Measurements from ENCODE around the gene GAP43. TPM values are rescaled to one million over a fixed set of nuclear protein-coding genes. Genes with fewer than 3 reads are reported as not detected.

The GAP43 gene
- total RNA-seq, 2 donors from 2014 or later, result 2.8 to 6.1 TPM

GRCh38 chr3:115660646-115661337, 37.5 kb downstream of the GAP43 start:
- H3K4me3 ChIP-seq, result no peak overlapping the region
- no peaks in the 10 kb centered on the region for H3K36me3 ChIP-seq
- no peaks in the 10 kb centered on the region for H3K27me3 ChIP-seq (replicated peaks; ENCODE audit: insufficient read depth)
- peaks cover 6 to 25% of the 10 kb centered on the region in 2 donors for H3K4me1 ChIP-seq (ENCODE audit: control insufficient read depth in 1 of 2, low read depth in 2 of 2)
- DNase-seq (ENCODE audit: low spot score) (no peak), ATAC-seq (ENCODE audit: insufficient number of reproducible peaks, low FRiP score, low read depth) (no peak)
- TF ChIP-seq CTCF (IDR thresholded peaks at IDR 0.05), result no peak
- peak overlapping the region in 1 of 2 donors; percentile 89 for H3K27ac ChIP-seq
- no peaks in the 10 kb centered on the region for H3K9me3 ChIP-seq

GRCh38 chr3:115662356-115662755, 39.0 kb downstream of the GAP43 start:
- H3K27ac ChIP-seq, result no peak overlapping the region
- ATAC-seq (ENCODE audit: insufficient number of reproducible peaks, low FRiP score, low read depth) (no peak), DNase-seq (ENCODE audit: low spot score) (no peak)
- H3K27me3 ChIP-seq (replicated peaks; ENCODE audit: insufficient read depth), result no peaks in the 10 kb centered on the region
- H3K36me3 ChIP-seq, result no peaks in the 10 kb centered on the region
- H3K4me1 ChIP-seq (ENCODE audit: control insufficient read depth in 1 of 2, low read depth in 2 of 2), result peaks cover 11 to 33% of the 10 kb centered on the region in 2 donors
- H3K9me3 ChIP-seq, result no peaks in the 10 kb centered on the region
- TF ChIP-seq CTCF (IDR thresholded peaks at IDR 0.05), result no peak
- no peak overlapping the region for H3K4me3 ChIP-seq

GRCh38 chr3:115663414-115663813, 40.1 kb downstream of the GAP43 start:
- Histone ChIP-seq H3K4me1 (ENCODE audit: control insufficient read depth in 1 of 2, low read depth in 2 of 2) (peaks cover 15 to 33% of the 10 kb centered on the region in 2 donors), H3K36me3 (no peaks in the 10 kb centered on the region), H3K27me3 (replicated peaks; ENCODE audit: insufficient read depth) (no peaks in the 10 kb centered on the region), H3K27ac (no peak overlapping the region), H3K4me3 (no peak overlapping the region), H3K9me3 (no peaks in the 10 kb centered on the region)
- no peak for TF ChIP-seq CTCF (IDR thresholded peaks at IDR 0.05)
- no peak for ATAC-seq (ENCODE audit: insufficient number of reproducible peaks, low FRiP score, low read depth)
- no peak for DNase-seq (ENCODE audit: low spot score)

GRCh38 chr3:115666081-115666480, 42.8 kb downstream of the GAP43 start:
- no peaks in the 10 kb centered on the region for H3K36me3 ChIP-seq
- peaks cover 9 to 20% of the 10 kb centered on the region in 2 donors for H3K4me1 ChIP-seq (ENCODE audit: control insufficient read depth in 1 of 2, low read depth in 2 of 2)
- no peaks in the 10 kb centered on the region for H3K9me3 ChIP-seq
- ATAC-seq (ENCODE audit: insufficient number of reproducible peaks, low FRiP score, low read depth), result no peak
- TF ChIP-seq CTCF (IDR thresholded peaks at IDR 0.05), result no peak
- H3K27ac ChIP-seq, result no peak overlapping the region
- H3K27me3 ChIP-seq (replicated peaks; ENCODE audit: insufficient read depth), result no peaks in the 10 kb centered on the region
- no peak for DNase-seq (ENCODE audit: low spot score)
- H3K4me3 ChIP-seq, result no peak overlapping the region

GRCh38 chr3:115666920-115667737, 43.8 kb downstream of the GAP43 start:
- Histone ChIP-seq H3K27me3 (replicated peaks; ENCODE audit: insufficient read depth) (no peaks in the 10 kb centered on the region), H3K9me3 (no peaks in the 10 kb centered on the region), H3K36me3 (no peaks in the 10 kb centered on the region), H3K4me3 (no peak overlapping the region), H3K4me1 (ENCODE audit: control insufficient read depth in 1 of 2, low read depth in 2 of 2) (peaks cover 9 to 31% of the 10 kb centered on the region in 2 donors), H3K27ac (peak overlapping the region; percentile 39 to 44)
- ATAC-seq (ENCODE audit: insufficient number of reproducible peaks, low FRiP score, low read depth) (no peak), DNase-seq (ENCODE audit: low spot score) (no peak)
- no peak for TF ChIP-seq CTCF (IDR thresholded peaks at IDR 0.05)
